Esophagus (tissue), 2 donors: ENCODE results near the gene ANKRD29. TPM values are rescaled to one million over a fixed set of nuclear protein-coding genes. Genes with fewer than 3 reads are reported as not detected.
"Not testable (repeated sequence)": the region's sequence is repeated elsewhere in the genome, so short reads cannot be mapped to it uniquely, and the experiment has no call there.

Source experiments
- H3K27ac ChIP-seq, 2 donors: one replicate each; pipeline ENCODE4 v1.5.1; 2013; ENCODE audit warnings: low read depth in 2 of 2, mild to moderate bottlenecking in 2 of 2, inconsistent platforms in 1 of 2, low read length in 1 of 2, moderate library complexity in 1 of 2
- H3K27me3 ChIP-seq, 2 donors: one replicate each; pipeline ENCODE4 v1.6.1; 2013; ENCODE audit warnings: low read length in 2 of 2, control low read depth in 1 of 2, mild to moderate bottlenecking in 1 of 2; ENCODE audit not compliant: insufficient read depth in 2 of 2, control insufficient read depth in 1 of 2
- H3K36me3 ChIP-seq, 2 donors: one replicate each; pipeline ENCODE4 v1.6.1; 2013; ENCODE audit warnings: low read length in 1 of 2; ENCODE audit not compliant: control insufficient read depth in 2 of 2, insufficient read depth in 2 of 2
- H3K4me1 ChIP-seq, 2 donors: one replicate each; pipeline ENCODE4 v1.6.1; 2013; ENCODE audit warnings: low read length in 1 of 2; ENCODE audit not compliant: control insufficient read depth in 2 of 2, insufficient read depth in 2 of 2
- H3K4me3 ChIP-seq, 2 donors: one replicate each; pipeline ENCODE4 v1.5.1; 2013; ENCODE audit warnings: low read length in 2 of 2, mild to moderate bottlenecking in 2 of 2, low read depth in 1 of 2, moderate library complexity in 1 of 2
- H3K9me3 ChIP-seq, 2 donors: one replicate each; pipeline ENCODE4 v1.6.1; 2013; ENCODE audit warnings: mild to moderate bottlenecking in 2 of 2, low read depth in 1 of 2, low read length in 1 of 2, moderate library complexity in 1 of 2; ENCODE audit not compliant: control insufficient read depth in 2 of 2, insufficient read depth in 1 of 2
- WGBS, 2 donors: extraction: QIAGEN DNeasy Blood & Tissue Kit; methylation state at CpG; one replicate each; pipeline ENCODE4 v1.1.7; 2013; 5-methylcytosine and 5-hydroxymethylcytosine counted together
- polyA plus RNA-seq, 2 donors: library from polyadenylated mRNA; stranded (reverse); fragments of 200-250 nt; gene quantifications; one replicate each; pipeline ENCODE4 v1.2.3, GENCODE V29; 2013
- donor health status: healthy with polysubstance abuse.
- donor health status: Bipolar disorder and iron deficiency.

The ANKRD29 gene
- polyA plus RNA-seq, 2 donors: 7.2 to 14.8 TPM

DNA sequence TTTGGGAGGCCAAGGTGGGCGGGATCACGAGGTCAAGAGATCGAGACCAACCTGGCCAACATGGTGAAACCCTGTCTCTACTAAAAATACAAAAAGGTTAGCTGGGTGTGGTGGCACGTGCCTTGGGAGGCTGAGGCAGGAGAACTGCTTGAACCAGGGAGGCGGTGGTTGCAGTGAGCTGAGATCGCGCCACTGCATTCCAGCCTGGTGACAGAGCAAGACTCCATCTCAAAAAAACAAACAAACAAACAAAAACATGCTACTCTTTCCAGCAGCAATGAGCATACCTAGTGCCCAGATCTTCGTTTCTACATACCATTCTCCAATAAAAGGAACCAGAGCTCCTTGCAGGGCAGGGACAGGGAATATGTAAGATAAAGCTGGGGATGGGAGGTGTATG, 105.2 kb downstream of the ANKRD29 start:
- H3K36me3 ChIP-seq: peaks cover 34 to 47% of the 10 kb centered on the region in 2 donors
- not testable (repeated sequence) for H3K27me3 ChIP-seq, H3K9me3 ChIP-seq, H3K27ac ChIP-seq, H3K4me3 ChIP-seq, H3K4me1 ChIP-seq
- 93% methylated on average over 8 of the region's 8 CpGs for WGBS, 2 donors

DNA sequence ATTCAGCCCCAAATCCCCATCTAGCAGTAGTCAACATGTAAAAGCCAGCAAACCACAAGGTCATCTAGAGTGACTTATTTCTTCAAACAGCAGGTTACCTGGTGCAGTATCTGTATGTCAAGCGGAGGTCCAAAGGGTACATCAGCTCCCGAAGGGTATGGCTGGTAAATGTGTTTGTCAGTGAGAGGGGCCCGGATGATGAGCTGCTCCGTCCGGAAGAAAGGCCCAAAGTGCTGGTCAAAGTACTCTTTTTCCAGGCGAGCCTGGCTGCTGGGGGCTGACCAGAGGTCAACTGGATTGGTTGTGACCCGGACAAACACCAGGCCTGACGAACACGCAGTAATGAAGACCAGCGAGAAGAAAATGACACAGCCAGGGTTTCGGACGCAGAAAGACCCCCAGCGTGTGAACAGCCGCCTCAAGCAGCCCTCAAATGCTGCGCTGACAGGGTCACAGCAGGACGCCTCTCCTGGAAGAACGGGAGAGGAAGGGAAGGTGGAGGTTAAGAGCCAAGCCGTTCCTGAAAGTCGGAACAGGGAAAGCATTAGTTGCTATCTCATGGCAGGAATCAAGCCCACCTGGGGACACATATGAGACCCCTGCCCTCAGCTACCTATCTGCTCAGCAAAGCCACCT, 106.4 kb downstream of the ANKRD29 start:
- 96% methylated on average over 19 of the region's 19 CpGs for WGBS, 2 donors
- H3K27me3 ChIP-seq: no peaks in the 10 kb centered on the region
- no peaks in the 10 kb centered on the region for H3K9me3 ChIP-seq
- no peak overlapping the region for H3K27ac ChIP-seq
- no peaks in the 10 kb centered on the region for H3K4me1 ChIP-seq
- peaks cover 33 to 51% of the 10 kb centered on the region in 2 donors for H3K36me3 ChIP-seq
- H3K4me3 ChIP-seq: no peak overlapping the region

DNA sequence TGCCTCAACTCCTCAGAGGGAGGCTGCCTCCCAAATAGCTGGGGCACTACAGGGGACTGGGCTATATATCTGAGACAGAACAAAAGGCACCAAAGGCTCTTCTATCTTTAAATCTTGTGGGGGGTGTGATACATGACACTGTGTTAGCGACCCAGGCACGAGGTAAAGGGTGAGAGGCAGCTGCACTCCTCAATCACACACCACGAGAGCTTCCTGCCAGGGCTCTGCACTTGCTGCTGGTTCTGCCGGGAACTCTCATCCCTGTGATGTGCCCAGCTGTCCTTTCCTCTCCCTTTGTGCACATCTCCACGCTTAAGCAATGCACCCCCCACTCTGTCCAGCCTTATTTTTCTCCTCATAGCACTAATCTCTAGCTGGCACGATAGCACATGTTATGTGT, 108.8 kb downstream of the ANKRD29 start:
- 89 to 99% methylated on average over 6 of the region's 6 CpGs for WGBS, 2 donors
- Histone ChIP-seq H3K27me3 (no peaks in the 10 kb centered on the region), H3K36me3 (peaks cover 35 to 40% of the 10 kb centered on the region in 2 donors)

DNA sequence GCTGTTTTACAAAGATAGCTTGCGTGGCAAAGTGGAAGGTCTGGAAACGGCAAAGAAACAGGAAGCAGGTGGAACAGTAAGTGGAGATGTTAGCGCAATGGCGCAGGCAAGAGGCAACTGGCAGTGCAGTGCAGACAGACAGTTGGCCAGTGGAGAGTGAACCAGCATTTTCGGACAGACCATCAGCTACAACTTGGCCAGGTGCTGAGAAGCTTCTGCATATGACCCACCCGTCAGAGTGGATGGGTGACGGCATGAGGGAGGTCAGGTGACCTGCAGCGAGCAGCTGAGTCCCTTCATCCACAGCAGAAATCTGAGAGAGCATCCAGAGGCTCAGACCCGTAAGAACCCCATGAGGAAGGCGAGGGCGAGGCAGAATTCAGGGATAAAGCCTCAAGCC, 110.2 kb downstream of the ANKRD29 start:
- WGBS, 2 donors: 85 to 88% methylated on average over 11 of the region's 11 CpGs
- Histone ChIP-seq H3K9me3 (no peaks in the 10 kb centered on the region), H3K4me1 (peaks cover 0 to 3% of the 10 kb centered on the region in 2 donors), H3K27ac (peak overlapping the region in 1 of 2 donors; percentile 56), H3K27me3 (no peaks in the 10 kb centered on the region), H3K4me3 (no peak overlapping the region), H3K36me3 (peaks cover 35 to 43% of the 10 kb centered on the region in 2 donors)

More for the DNA sequence above, 108.8 kb downstream of the ANKRD29 start:
- Histone ChIP-seq H3K4me1 (no peaks in the 10 kb centered on the region), H3K27ac (no peak overlapping the region), H3K9me3 (no peaks in the 10 kb centered on the region), H3K4me3 (no peak overlapping the region)

DNA sequence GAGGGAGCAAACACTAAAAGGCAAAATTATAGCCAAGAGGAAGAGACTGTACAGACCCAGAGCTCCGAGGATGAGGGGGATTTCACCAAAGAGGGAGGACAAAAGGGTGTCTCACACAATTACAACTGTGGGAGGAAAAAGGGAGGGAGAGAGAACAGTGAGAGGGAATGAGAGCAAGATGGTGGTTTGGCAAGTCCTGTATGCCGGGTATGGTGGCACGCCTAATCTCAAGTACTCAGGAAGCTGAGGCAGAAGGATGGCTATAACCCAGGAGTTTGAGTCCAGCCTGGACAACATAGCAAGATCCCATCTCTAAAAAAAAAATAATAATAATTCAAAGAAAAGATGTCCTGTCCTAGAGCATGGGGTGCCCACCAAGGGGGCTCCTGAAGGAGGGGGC, 110.7 kb downstream of the ANKRD29 start:
- peaks cover 35 to 42% of the 10 kb centered on the region in 2 donors for H3K36me3 ChIP-seq
- no peaks in the 10 kb centered on the region for H3K27me3 ChIP-seq
- peaks cover 0 to 3% of the 10 kb centered on the region in 2 donors for H3K4me1 ChIP-seq
- H3K27ac ChIP-seq: peak overlapping the region; percentile 80 to 88
- H3K9me3 ChIP-seq: no peaks in the 10 kb centered on the region
- WGBS, 2 donors: 55 to 57% methylated on average over 3 of the region's 3 CpGs
- no peak overlapping the region for H3K4me3 ChIP-seq

DNA sequence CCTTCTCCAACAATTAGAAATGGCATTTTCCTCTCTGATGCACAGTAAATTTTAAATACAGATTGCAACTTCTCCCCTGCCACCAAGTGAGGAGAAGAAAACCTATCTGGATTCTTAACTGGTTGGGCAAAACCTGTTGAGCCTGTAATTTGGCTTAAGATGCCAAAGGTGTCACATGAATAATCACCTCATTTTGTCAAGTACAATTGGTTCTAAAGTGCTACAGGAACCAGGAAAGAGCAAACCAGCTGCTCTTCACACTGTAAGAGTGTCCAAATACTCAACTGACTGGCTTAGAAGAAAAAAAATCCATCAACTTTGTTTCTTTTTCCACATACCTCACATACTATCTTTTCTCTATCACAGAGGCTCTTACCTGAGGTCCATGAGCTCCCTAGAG, 111.8 kb downstream of the ANKRD29 start:
- H3K4me3 ChIP-seq: no peak overlapping the region
- peaks cover 0 to 3% of the 10 kb centered on the region in 2 donors for H3K4me1 ChIP-seq
- peak overlapping the region; percentile 72 to 88 for H3K27ac ChIP-seq
- H3K27me3 ChIP-seq: no peaks in the 10 kb centered on the region
- H3K9me3 ChIP-seq: no peaks in the 10 kb centered on the region
- H3K36me3 ChIP-seq: peaks cover 27 to 33% of the 10 kb centered on the region in 2 donors

Other genes starting within 250 kb of the ANKRD29 start
- 100 to 1,000 TPM in 1 of 2 donors, 10 to 100 TPM in 1; 74.1 to 147 TPM for gene RIOK3, start 209.6 kb downstream of the ANKRD29 start, polyA plus RNA-seq
- 10 to 100 TPM; 19.4 to 27.4 TPM for gene RMC1, start 159.4 kb downstream of the ANKRD29 start, polyA plus RNA-seq
- 10 to 100 TPM; 19.9 to 27.3 TPM for gene NPC1, start 76.4 kb downstream of the ANKRD29 start, polyA plus RNA-seq
- 10 to 100 TPM in 1 of 2 donors, 1 to 10 TPM in 1; 8.0 to 11.5 TPM for gene LAMA3, start 26.5 kb upstream of the ANKRD29 start, polyA plus RNA-seq